Thoracic aorta (tissue), 2 donors: Measurements from ENCODE around the gene ENHO. TPM values are rescaled to one million over a fixed set of nuclear protein-coding genes. Genes with fewer than 3 reads are reported as not detected.

Source experiments
- ATAC-seq: fragments of 150-250 bp; one replicate; pipeline ENCODE4 v1.8.0; 2017; ENCODE audit warnings: low read depth; ENCODE audit not compliant: insufficient number of reproducible peaks, low FRiP score
- DNase-seq: peaks from one replicate; pipeline ENCODE4 v3.0.0-alpha.2; 2020; ENCODE audit warnings: low spot score
- H3K27ac ChIP-seq, 2 donors: fragments of 200-600 bp; sonication (generic); 1 replicate in 1 of 2; 2 replicates in 1 of 2; pipeline ENCODE4 v1.5.1; 2016; ENCODE audit warnings: mild to moderate bottlenecking in 2 of 2, moderate library complexity in 2 of 2
- H3K27me3 ChIP-seq: fragments of 200-600 bp; sonication (generic); replicated peaks from 2 replicates; pipeline ENCODE4 v1.6.0; 2016; ENCODE audit warnings: mild to moderate bottlenecking; ENCODE audit not compliant: insufficient read depth
- H3K36me3 ChIP-seq: fragments of 200-600 bp; sonication (generic); one replicate; pipeline ENCODE4 v1.5.1; 2016
- H3K4me1 ChIP-seq, 2 donors: fragments of 200-600 bp; sonication (generic); 1 replicate in 1 of 2; 2 replicates in 1 of 2; pipeline versions ENCODE4 v1.5.1 to v1.6.0; 2016; ENCODE audit warnings: low read depth in 2 of 2, mild to moderate bottlenecking in 1 of 2; ENCODE audit not compliant: control insufficient read depth in 1 of 2
- H3K4me3 ChIP-seq: fragments of 200-600 bp; sonication (generic); 2 replicates; pipeline ENCODE4 v1.5.1; 2016; ENCODE audit warnings: mild to moderate bottlenecking
- H3K9me3 ChIP-seq: fragments of 200-600 bp; sonication (generic); 2 replicates; pipeline ENCODE4 v1.5.1; 2016
- CTCF ChIP-seq: fragments of 200-600 bp; sonication (generic); IDR thresholded peaks from one replicate; pipeline ENCODE4 v1.5.1; 2019; ENCODE audit warnings: antibody characterized with exemption
- total RNA-seq, 2 donors: library from RNA; depleted of rRNA; stranded (reverse); fragments of >200 nt; gene quantifications; one replicate each; pipeline versions ENCODE4 v1.1.0 to v1.2.3, GENCODE V29; 2016

ENHO gene
- total RNA-seq, 2 donors from 2014 or later, result not detected

GRCh38 chr9:34555500-34555899, 32.7 kb upstream of the ENHO start:
- TF ChIP-seq CTCF, result no peak
- no peaks in the 10 kb centered on the region for H3K9me3 ChIP-seq
- DNase-seq, result no peak

GRCh38 chr9:34555002-34555348, 32.2 kb upstream of the ENHO start:
- Histone ChIP-seq H3K27me3 (no peaks in the 10 kb centered on the region), H3K36me3 (no peaks in the 10 kb centered on the region), H3K4me1 (peaks cover 0 to 8% of the 10 kb centered on the region in 2 donors), H3K4me3 (no peak overlapping the region), H3K9me3 (no peaks in the 10 kb centered on the region), H3K27ac (no peak overlapping the region)
- DNase-seq, result no peak
- no peak for ATAC-seq
- no peak for TF ChIP-seq CTCF

More at GRCh38 chr9:34555500-34555899, 32.7 kb upstream of the ENHO start:
- Histone ChIP-seq H3K4me1 (peaks cover 0 to 12% of the 10 kb centered on the region in 2 donors), H3K36me3 (no peaks in the 10 kb centered on the region), H3K27me3 (no peaks in the 10 kb centered on the region), H3K4me3 (no peak overlapping the region), H3K27ac (no peak overlapping the region)
- ATAC-seq, result no peak

GRCh38 chr9:34554211-34555001, 31.6 kb upstream of the ENHO start:
- H3K27ac ChIP-seq, result no peak overlapping the region
- TF ChIP-seq CTCF, result no peak
- H3K4me1 ChIP-seq, result peaks cover 0 to 2% of the 10 kb centered on the region in 2 donors
- no peaks in the 10 kb centered on the region for H3K9me3 ChIP-seq
- ATAC-seq (no peak), DNase-seq (no peak)
- H3K36me3 ChIP-seq, result no peaks in the 10 kb centered on the region
- no peak overlapping the region for H3K4me3 ChIP-seq
- no peaks in the 10 kb centered on the region for H3K27me3 ChIP-seq

- H3K9me3 ChIP-seq, result no peaks in the 10 kb centered on the region
- no peak for ATAC-seq
- no peaks in the 10 kb centered on the region for H3K36me3 ChIP-seq
- H3K27me3 ChIP-seq, result no peaks in the 10 kb centered on the region
- H3K4me3 ChIP-seq, result no peak overlapping the region
- TF ChIP-seq CTCF, result no peak
- H3K4me1 ChIP-seq, result no peaks in the 10 kb centered on the region
- H3K27ac ChIP-seq, result no peak overlapping the region
- no peak for DNase-seq
These were observed 30.8 kb upstream of the ENHO start for GRCh38 chr9:34553511-34554021.

- no peak overlapping the region for H3K4me3 ChIP-seq
- no peak for DNase-seq
- ATAC-seq, result no peak
- no peak for TF ChIP-seq CTCF
- no peaks in the 10 kb centered on the region for H3K9me3 ChIP-seq
- H3K27ac ChIP-seq, result no peak overlapping the region
- H3K27me3 ChIP-seq, result no peaks in the 10 kb centered on the region
- H3K4me1 ChIP-seq, result no peaks in the 10 kb centered on the region
- no peaks in the 10 kb centered on the region for H3K36me3 ChIP-seq
These were observed 30.2 kb upstream of the ENHO start for GRCh38 chr9:34552986-34553385.
